H1 (cell line): Measurements from ENCODE around the gene TRAK1.

Experiments
- MAX ChIP-seq: IDR thresholded peaks from 2 replicates; pipeline ENCODE4 v1.6.1; 2012; ENCODE audit warnings: inconsistent platforms
- POLR2A ChIP-seq, 2 experiments: IDR thresholded peaks; 1 replicate in 1 of 2; 2 replicates in 1 of 2; pipeline ENCODE4 v1.6.1; 2011; ENCODE audit warnings: low read depth in 2 of 2, low read length in 2 of 2, mild to moderate bottlenecking in 2 of 2; ENCODE audit errors: control extremely low read depth in 1 of 2
- POLR2AphosphoS5 ChIP-seq: IDR thresholded peaks from 2 replicates; pipeline ENCODE4 v1.6.1; 2011; ENCODE audit warnings: low read depth, low read length
- RXRA ChIP-seq: IDR thresholded peaks from 2 replicates; pipeline ENCODE4 v1.6.1; 2011; ENCODE audit warnings: low read depth, mild to moderate bottlenecking, low read length, moderate library complexity; ENCODE audit not compliant: insufficient read depth
- YY1 ChIP-seq: IDR thresholded peaks from 2 replicates; pipeline ENCODE4 v1.6.1; 2011; ENCODE audit warnings: low read depth, mild to moderate bottlenecking, low read length
- TF ChIP-seq, protein P1 (sequence below), 3 experiments: IDR thresholded peaks; 1 replicate in 2 of 3; 2 replicates in 1 of 3; pipeline versions ENCODE4 v1.5.1 to v1.6.1; 2011; ENCODE audit warnings: low read length in 3 of 3, mild to moderate bottlenecking in 3 of 3, inconsistent platforms in 2 of 3, low read depth in 1 of 3, moderate library complexity in 1 of 3; ENCODE audit not compliant: insufficient read depth in 1 of 3; ENCODE audit errors: control extremely low read depth in 1 of 3

- TF ChIP-seq POLR2A (IDR thresholded peaks at IDR 0.05; ENCODE audit: control extremely low read depth in 1 of 2, low read depth in 2 of 2, low read length in 2 of 2) (no peak), MAX (no peak), YY1 (no peak), RXRA (no peak), POLR2AphosphoS5 (no peak)
- TF ChIP-seq, protein P1, sequence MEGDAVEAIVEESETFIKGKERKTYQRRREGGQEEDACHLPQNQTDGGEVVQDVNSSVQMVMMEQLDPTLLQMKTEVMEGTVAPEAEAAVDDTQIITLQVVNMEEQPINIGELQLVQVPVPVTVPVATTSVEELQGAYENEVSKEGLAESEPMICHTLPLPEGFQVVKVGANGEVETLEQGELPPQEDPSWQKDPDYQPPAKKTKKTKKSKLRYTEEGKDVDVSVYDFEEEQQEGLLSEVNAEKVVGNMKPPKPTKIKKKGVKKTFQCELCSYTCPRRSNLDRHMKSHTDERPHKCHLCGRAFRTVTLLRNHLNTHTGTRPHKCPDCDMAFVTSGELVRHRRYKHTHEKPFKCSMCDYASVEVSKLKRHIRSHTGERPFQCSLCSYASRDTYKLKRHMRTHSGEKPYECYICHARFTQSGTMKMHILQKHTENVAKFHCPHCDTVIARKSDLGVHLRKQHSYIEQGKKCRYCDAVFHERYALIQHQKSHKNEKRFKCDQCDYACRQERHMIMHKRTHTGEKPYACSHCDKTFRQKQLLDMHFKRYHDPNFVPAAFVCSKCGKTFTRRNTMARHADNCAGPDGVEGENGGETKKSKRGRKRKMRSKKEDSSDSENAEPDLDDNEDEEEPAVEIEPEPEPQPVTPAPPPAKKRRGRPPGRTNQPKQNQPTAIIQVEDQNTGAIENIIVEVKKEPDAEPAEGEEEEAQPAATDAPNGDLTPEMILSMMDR (IDR thresholded peaks at IDR 0.05; ENCODE audit: control extremely low read depth in 1 of 3, insufficient read depth in 1 of 3, low read depth in 1 of 3, low read length in 3 of 3), result no peak
Observed at GRCh38 chr3:42061025-42061712, 30.0 kb upstream of the TRAK1 start.
